DMS 273 (cell line): Measurements from ENCODE around the gene CACNA2D4.

Experiments used
- DNase-seq: peaks from one replicate; lab custom pipeline; 2025; ENCODE audit not compliant: unreplicated experiment; lab: John Stamatoyannopoulos, UW

Gene CACNA2D4

DNA sequence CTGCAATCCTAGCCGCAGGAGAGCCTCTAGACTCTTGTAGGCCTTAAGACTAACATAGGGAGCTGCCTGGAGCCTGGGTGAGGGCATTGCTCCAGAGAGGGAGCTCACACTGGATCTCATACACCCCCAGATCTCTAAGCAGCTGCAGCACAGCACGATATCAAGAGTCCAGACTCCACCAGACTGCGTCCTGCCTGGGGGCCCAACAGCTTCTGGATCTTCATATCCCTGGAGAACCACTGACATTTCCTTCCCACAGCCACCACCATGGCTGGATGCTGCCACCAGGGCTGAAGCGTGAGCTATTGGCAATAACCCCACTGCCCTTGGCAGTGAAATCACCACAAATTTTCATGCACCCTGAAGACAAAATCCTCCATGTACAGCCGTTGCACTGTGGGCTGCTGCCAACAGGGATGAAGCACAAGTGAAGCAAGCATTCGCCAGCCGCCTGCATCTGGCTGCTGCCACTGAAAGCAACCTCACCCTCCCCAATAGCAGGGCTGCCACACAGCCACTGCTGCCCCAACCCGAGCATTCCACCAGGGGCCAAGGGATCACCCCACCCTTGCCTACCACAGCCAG, 28.2 kb downstream of the CACNA2D4 start:
- no peak for DNase-seq

- no peak for DNase-seq
Measured at GRCh38 chr12:1888923-1889322, 29.5 kb downstream of the CACNA2D4 start.

DNA sequence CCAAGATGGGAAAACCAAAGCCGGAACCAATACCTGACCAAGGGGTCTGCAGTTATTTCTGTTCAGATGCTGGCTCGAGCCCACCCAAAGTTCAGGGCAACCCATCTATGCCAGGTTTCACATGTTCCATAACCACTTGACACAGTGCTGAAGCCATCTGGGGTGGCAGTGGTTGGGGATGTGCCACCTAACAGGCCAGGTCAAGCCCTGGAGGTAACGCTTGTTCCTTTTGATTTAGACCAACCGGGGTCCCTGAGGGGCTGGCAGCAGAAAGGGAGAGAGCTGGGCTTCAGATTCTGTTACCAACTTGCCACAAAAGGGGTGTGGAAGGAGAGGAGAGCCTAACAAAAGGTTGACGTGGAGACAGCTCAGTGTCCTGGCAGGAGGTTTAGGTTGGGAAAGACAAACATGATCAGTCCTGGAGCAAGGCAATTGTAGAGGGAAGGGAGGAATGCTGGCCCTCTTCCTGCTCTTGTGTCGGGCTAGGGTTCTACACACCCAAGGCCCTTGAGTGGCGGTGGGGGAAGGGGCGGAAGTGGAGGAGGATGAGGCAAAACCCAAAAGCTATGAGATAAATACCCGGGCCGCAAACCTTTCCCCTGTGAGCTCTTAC, 31.9 kb downstream of the CACNA2D4 start:
- DNase-seq, result no peak

- no peak for DNase-seq
Measured at GRCh38 chr12:1885599-1886245, 32.7 kb downstream of the CACNA2D4 start.

DNA sequence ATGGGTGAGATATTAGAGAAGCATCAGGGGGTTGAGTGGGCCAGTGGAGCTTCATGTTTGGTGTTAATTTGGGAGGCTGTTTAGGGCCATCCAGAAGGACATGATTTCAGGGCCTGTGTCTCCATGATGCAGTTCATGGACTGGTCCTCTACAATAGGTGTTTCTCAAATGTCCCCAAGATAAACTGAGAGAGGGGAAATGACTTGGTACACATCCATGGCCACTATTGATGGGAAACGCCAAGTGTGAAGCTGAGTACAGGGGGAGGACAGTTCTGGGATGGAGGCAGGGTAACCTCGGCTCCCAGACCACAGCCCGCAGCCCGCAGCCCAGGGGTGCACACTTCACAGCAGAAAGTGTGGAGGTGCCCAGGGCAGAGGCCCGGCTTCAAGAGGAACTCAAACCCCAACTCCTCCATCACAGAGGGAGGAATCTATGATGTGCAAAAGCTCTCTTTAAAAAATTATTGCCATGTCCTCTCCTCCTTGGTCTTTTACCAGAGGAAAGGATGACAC, 33.3 kb downstream of the CACNA2D4 start:
- no peak for DNase-seq

DNA sequence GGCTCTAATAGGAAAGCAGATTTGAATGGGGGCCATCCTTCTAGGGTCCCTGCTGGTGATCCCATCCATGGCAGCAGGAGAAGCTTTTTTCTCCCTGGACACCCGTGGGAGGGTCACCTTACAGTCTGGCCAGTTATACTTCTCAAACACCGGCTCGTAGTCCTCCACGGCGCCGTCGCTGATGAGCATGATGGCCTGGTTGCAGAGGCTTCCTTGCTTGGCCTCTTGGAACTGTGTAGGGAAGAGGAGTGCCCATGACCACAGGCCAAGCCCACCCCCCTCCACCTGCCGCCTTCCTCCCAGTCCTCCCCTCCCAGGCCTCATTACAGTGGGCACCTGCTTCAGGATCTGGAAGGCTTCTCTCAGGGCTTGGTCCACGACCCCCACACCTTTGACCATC, 33.8 kb downstream of the CACNA2D4 start:
- DNase-seq, result no peak

GRCh38 chr12:1883513-1883912, 34.9 kb downstream of the CACNA2D4 start:
- DNase-seq, result no peak

DNA sequence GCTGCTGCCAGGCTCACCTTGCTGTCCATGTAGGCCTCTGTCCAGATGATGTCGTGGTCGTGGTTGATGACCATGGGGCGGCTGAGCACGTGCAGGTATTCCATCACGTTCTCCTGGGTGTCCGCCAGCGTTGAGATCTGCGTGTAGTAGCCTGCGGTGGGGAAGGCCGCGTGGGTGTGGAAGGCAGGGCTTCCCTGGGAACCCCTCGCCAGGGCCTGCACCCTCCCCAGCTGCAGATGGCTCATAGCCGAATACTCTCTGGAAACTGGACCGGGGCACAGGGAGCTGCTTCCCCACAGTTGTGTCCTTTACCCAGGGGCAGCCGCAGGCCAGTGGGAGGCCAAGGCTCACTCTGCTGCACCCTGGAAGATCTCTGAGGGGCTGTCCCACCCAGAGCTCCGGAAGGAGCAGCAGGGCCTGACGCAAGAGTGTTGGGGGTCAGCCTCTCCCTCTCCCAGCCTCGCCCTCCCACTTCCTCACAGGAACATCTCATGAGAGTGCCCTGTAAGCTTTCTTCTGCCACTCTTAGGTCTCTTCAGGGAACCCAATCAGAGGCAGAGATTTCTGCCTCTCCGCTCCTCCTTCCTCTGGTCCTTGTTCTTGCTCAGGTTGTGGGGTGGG, 35.5 kb downstream of the CACNA2D4 start:
- DNase-seq, result no peak

DNA sequence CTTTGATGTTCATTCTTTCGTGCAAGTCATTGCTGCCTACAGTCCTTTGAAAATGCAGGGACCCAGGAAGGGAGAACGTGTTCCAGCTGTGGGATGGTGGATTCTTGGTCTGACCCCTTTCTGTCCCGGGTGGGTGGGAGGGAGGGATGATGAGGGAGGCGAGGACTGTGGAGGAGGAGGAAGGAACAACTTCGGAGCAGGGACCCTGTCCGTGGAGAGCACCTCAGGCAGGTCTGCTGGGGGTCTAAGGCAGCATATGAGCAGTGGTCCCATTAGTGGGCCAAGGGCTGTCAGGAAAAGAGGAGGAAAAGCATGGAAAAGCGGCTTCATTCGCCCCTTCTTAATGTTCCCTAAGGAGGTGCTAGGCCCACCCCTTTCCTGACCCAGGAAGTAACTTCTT, 36.0 kb downstream of the CACNA2D4 start:
- DNase-seq, result no peak

DNA sequence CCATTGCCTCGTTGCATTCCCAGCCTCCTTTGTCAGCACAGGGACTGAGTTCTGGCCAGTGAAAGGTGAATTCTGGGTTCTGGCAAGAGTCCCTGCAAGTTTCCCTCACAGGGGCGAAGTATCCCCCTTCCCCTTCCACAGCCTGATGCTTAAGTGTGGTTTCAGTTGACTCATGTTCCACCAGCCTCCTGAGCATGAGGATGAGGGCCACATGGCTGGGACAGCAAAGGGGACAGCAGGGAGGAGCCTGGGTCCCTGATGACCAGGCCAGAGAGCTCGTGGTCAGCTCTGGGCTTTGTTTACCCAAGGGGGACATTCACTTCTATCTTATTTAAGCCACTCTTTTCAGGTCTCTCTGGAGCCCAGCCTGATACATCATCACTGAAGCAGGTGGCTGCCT, 36.5 kb downstream of the CACNA2D4 start:
- no peak for DNase-seq

GRCh38 chr12:1881301-1881700, 37.2 kb downstream of the CACNA2D4 start:
- DNase-seq, result no peak

DNA sequence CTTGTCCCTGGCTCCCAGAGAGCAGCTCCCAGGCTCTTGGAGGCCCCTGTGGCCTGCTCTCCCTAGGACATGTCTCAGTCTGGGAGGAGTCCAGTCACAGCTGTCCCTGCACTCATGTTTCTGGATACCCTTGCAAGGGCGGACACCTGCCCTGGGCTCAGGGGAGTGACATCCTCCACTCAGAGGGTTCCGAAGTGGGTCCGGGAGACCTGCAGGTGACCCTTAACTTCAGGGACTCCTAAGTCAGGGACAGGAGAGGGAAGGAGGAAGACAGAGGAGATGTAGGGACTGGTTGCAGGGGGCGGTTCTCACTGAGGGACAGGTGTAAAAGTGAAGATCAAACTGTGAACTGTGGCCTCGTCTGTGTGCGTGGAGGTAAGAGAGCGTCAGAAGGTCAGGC, 37.6 kb downstream of the CACNA2D4 start:
- no peak for DNase-seq

GRCh38 chr12:1880153-1880845, 38.2 kb downstream of the CACNA2D4 start:
- DNase-seq, result no peak

GRCh38 chr12:1879633-1880032, 38.8 kb downstream of the CACNA2D4 start:
- no peak for DNase-seq

DNA sequence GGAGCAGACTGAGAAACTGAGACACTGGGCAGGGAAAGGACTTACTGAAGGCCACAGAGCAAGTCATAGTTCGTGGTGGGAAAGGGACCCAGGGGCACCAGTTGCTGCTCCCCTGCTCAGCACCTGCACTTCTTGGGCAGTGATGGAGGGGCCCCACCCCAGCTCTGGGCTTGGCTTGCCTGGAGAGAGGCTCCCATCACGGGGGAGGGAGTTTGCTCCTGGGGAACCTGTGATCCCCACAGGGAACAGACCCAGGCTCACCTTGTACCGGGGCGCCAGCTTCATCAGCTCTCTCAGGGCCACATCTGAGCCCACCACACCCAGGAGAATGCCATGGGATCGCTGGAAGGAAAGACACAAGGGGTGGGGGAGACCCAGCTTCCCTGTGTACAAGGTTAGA, 39.8 kb downstream of the CACNA2D4 start:
- no peak for DNase-seq

DNA sequence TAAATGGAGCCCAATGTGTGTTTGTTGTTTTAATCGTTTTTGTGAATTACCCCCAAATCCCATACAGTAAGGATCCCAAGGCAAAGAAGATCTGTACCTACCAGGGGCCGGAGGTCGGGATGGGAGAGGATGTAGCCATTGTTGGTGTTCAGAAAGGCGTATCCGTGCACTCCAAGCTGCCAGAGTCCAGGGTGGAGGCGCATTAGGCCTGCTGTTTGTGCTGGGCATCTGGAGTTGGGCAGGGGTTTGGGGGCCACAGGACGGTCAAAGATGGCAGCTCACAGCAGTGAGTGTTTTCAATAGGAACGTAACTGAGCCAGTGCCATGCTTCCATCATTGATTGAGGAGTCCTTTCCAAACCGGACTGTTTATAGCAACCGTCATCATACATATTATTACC, 40.2 kb downstream of the CACNA2D4 start:
- DNase-seq, result no peak

DNA sequence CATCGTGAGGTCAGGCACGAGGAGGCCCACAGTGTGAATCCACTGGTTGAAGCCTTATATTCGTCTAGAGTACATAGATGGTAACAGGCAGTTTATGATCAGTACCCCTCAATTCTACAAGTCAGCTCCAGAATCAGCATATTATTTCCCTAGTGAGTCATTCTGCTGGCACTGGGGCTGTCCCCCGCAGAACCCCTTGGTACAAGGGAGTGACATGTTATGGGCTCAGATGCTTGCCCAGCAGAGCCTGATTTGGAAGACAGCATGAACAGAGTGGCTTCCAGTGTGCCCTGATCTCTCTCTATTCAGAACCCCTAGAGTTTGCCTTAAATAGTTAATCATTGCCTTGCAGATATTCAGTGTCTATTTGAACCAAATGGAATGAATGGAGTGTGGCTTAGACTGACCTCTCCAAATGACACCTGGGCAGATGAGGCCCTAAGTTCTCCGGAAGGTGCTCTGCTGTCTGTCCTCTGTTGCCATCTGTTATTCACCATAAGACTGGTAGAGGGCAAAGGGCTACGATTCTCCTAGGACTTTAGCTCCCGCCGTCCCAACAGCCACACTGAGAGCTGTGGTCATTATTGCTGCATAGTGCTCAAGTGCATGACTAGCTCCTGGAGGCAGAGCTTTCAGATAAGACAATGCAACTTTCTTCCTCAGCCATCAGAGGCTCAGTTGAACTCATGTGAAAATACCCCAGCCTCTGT, 41.1 kb downstream of the CACNA2D4 start:
- DNase-seq, result no peak

DNA sequence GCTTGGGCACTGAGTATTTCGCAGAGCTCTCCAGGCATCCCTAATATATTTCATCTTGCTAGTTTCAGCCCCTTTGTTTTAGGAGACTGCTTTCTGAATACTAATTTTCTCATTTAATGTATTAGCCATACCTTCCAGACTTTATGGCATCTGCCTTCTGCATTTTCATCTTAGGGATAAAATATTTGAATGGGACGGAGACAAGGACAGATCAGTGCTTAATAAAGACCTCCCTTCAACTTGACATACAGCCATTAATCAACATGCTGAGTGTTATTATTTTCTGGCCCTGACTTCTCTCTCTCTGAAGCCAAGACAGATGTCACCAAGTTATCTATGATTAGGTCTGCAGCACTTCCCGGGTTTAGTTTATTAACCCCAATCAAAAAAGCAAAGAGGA, 42.4 kb downstream of the CACNA2D4 start:
- DNase-seq, result no peak

DNA sequence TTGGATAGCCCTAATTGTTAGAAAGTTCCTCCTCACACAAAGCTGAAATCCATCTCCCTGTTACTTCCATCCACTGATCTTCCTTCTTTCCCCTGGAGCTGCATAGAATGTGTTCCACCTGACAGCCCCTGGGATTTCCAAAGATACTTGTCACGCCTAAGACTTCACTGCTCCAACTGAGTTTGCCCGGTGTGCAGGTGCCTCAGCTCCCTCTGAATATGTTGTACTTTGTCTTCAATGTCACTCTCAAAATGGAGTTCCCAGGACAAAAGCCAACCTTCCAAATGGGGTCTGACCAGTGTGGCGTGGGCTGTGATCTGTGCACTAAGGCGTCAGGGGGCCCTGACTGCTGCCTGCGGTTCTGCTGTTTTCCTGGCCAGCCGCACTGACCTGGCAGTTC, 42.8 kb downstream of the CACNA2D4 start:
- no peak for DNase-seq

DNA sequence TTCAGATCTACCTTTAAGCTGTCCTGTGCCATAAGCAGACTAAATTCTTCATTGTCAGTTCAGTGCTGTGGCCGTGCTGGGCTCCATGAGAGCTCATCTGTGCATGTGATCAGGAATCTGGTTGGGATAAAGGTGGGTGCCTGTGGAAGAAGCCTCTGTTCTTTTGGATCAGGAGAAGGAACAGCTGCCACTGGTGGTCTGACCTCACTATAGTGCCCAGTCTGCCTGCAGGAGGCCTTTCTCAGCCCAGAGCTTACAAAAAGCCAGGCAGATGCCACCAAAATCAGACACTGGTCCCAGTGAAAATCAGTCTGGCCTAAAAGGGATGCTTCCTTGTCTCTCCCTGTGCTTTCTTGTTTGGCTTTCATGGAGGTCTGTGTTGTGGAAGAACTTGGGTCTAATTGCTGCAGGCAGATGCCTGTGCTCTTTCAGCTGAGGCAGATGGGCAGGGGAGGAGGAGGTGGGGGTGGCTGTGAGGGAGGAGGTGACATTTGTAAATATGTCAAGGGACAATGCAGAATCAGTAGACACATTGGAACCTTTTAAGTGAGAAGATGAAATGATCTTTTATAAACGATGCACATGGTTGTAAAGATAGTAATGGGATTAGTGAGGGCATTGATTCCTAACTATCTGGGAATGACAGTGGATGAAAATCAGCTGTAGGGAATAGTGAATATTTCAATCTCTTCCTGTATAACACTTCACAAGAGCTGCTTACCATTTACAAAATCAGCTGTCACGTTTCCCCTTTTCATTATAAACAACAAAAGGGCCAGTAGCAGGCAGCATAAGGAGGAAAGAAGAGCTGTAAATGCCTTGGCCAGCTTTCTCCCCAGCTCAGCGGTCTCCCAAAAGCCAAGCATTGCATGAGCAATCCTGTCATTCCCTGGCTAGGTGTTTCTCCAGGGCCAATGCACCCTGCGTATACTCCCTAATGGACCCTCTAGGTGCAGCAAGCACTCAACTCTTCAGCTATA, 44.6 kb downstream of the CACNA2D4 start:
- peak; percentile 31 for DNase-seq
